Sigmoid colon (tissue), 4 donors: Measurements from ENCODE around the gene IQGAP1.

Experiments
- CTCF ChIP-seq, 4 experiments: fragments of 450-650 bp in 3 of 4; fragments of 200-600 bp in 1 of 4; IDR thresholded peaks; one replicate each; pipeline ENCODE4 v1.5.1; 2016 to 2019; ENCODE audit warnings: antibody characterized with exemption in 4 of 4, mild to moderate bottlenecking in 3 of 4, moderate library complexity in 2 of 4
- EP300 ChIP-seq, 4 donors: sonication (generic); formaldehyde crosslinking; IDR thresholded peaks; one replicate each; pipeline ENCODE4 v1.6.1; 2017; ENCODE audit warnings: antibody characterized with exemption in 4 of 4

- TF ChIP-seq CTCF (IDR thresholded peaks at IDR 0.05) (no peak), EP300 (IDR thresholded peaks at IDR 0.05) (no peak)
Observed at GRCh38 chr15:90435652-90436337, 47.8 kb downstream of the IQGAP1 start.
